Activated CD8-positive, alpha-beta memory T cell treated with anti-CD3 and anti-CD28 coated beads, Interleukin-2, amount 50 U/mL, for 24 hours (primary cell): ENCODE results near the gene EXOC8.
A peak's percentile ranks its signal among the peaks of the same experiment; 100 is the strongest.

Source experiments
- DNase-seq: peaks from one replicate; pipeline ENCODE4 v3.0.0-alpha.2; 2020; ENCODE audit errors: extremely low read depth

EXOC8 gene

GRCh38 chr1:231337472-231338269, at the start of gene EXOC8:
TSS of gene EXOC8 (minus strand) at chr1:231337852. CDS start at chr1:231337745, 107 bp downstream.
- DNase-seq = peak; percentile 94

GRCh38 chr1:231386466-231386865, 48.8 kb upstream of the EXOC8 start:
- no peak for DNase-seq

- DNase-seq = no peak
These were observed 47.7 kb upstream of the EXOC8 start for GRCh38 chr1:231385416-231385748.

- DNase-seq = no peak
These were observed 47.2 kb upstream of the EXOC8 start for GRCh38 chr1:231384696-231385415.

- DNase-seq = no peak
These were observed 45.7 kb upstream of the EXOC8 start for GRCh38 chr1:231383159-231383860.

- no peak for DNase-seq
These were observed 44.8 kb upstream of the EXOC8 start for GRCh38 chr1:231382426-231382825.

GRCh38 chr1:231381729-231382128, 44.1 kb upstream of the EXOC8 start:
- no peak for DNase-seq

GRCh38 chr1:231376875-231377549, 39.4 kb upstream of the EXOC8 start:
- no peak for DNase-seq

GRCh38 chr1:231376101-231376500, 38.4 kb upstream of the EXOC8 start:
- DNase-seq = no peak

- DNase-seq = no peak
These were observed 36.7 kb upstream of the EXOC8 start for GRCh38 chr1:231374394-231374793.

GRCh38 chr1:231372501-231372900, 34.8 kb upstream of the EXOC8 start:
- DNase-seq = no peak

GRCh38 chr1:231369282-231369681, 31.6 kb upstream of the EXOC8 start:
- no peak for DNase-seq

- DNase-seq = no peak
These were observed 26.5 kb upstream of the EXOC8 start for GRCh38 chr1:231364192-231364591.

GRCh38 chr1:231363624-231364023, 26.0 kb upstream of the EXOC8 start:
- no peak for DNase-seq

GRCh38 chr1:231362325-231362724, 24.7 kb upstream of the EXOC8 start:
- no peak for DNase-seq

- no peak for DNase-seq
These were observed 21.5 kb upstream of the EXOC8 start for GRCh38 chr1:231359113-231359512.

GRCh38 chr1:231357831-231358354, 20.2 kb upstream of the EXOC8 start:
- no peak for DNase-seq

- no peak for DNase-seq
These were observed 19.6 kb upstream of the EXOC8 start for GRCh38 chr1:231357187-231357772.

GRCh38 chr1:231355171-231355570, 17.5 kb upstream of the EXOC8 start:
- no peak for DNase-seq

GRCh38 chr1:231354330-231355020, 16.8 kb upstream of the EXOC8 start:
- no peak for DNase-seq

- DNase-seq = no peak
These were observed 15.4 kb upstream of the EXOC8 start for GRCh38 chr1:231353086-231353485.
